Memory B cell (primary cell): ENCODE measurements around the gene SDR42E2.
"Not testable (repeated sequence)": the region's sequence is repeated elsewhere in the genome, so short reads cannot be mapped to it uniquely, and the experiment has no call there.

Experiments
- ATAC-seq: fragments of 150-1000 bp; cut with Tn5 transposase; 2 replicates; pipeline ENCODE4 v1.10.0; 2021; ENCODE audit warnings: low read depth, mild to moderate bottlenecking, moderate library complexity
- DNase-seq, 2 donors: peaks; one replicate each; pipeline ENCODE4 v3.0.0; 2022; ENCODE audit warnings: low spot score in 2 of 2
- H3K27ac Mint-ChIP-seq: one replicate; pipeline ENCODE4 v1.8.0; 2022; ENCODE audit warnings: mild to moderate bottlenecking, moderate library complexity, mixed read lengths
- H3K27me3 Mint-ChIP-seq: one replicate; pipeline ENCODE4 v1.8.0; 2022; ENCODE audit warnings: mixed read lengths
- H3K36me3 Mint-ChIP-seq: one replicate; pipeline ENCODE4 v1.8.0; 2022; ENCODE audit warnings: mild to moderate bottlenecking, mixed read lengths
- H3K4me1 Mint-ChIP-seq: one replicate; pipeline ENCODE4 v1.8.0; 2022; ENCODE audit warnings: mixed read lengths
- H3K4me3 Mint-ChIP-seq: one replicate; pipeline ENCODE4 v1.8.0; 2022; ENCODE audit warnings: mild to moderate bottlenecking, moderate library complexity, mixed read lengths
- H3K9me3 Mint-ChIP-seq: one replicate; pipeline ENCODE4 v1.8.0; 2022; ENCODE audit warnings: mixed read lengths

SDR42E2 gene

DNA sequence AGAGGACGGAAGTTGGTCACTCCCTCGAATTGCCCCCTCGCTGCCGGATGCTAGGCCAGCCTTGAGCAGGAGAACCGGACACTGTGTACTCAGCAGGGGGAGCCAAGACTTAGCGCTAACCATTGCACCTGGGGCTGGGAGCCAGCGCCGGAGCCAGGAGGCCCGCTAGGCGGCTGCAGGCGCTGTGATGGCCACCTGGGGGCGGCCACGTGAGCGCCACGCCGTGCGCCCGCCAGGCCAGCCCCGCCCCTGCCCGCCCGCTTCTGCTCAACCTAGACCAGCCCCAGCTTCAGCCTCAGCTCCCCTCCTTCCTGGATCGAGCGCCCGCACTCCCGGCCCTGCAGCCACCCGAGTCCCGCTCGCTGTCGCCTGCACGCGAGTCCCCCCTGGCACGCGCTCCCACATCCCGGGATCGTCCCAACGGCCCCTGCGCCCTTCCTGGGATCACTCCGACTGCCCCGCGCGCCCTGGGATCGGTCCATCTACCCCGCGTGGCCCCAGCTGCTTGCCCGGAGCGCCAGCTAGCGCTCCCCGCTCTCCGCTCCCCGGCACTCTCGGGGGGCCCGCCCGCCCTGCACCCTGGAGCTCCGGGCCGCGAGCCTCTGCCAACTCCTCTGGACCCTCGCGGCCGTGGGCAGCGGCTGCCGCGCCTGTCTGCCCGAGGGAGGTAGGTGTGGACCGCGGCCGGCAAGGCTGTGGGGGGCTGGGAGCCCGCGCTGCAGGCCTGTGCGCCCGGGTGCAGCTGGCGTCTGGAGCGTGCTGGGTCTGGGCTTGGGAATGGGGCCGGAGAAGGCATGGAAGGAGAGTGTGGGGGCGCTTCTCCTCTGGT lies 43.9 kb downstream of the SDR42E2 start, which contains the start of gene EEF2K:
TSS of gene EEF2K (plus strand) at position 266 of the 829 bp plus-strand sequence. CDS start 19,452 bp downstream, outside the sequence.
- Mint-ChIP-seq H3K4me1 (peaks cover 19% of the 10 kb centered on the region), H3K4me3 (peak within 1 kb of the TSS; percentile 92), H3K27me3 (no peaks in the 10 kb centered on the region), H3K27ac (peak within 1 kb of the TSS; percentile 98), H3K9me3 (no peaks in the 10 kb centered on the region), H3K36me3 (peaks cover 10% of the 10 kb centered on the region)
- DNase-seq (peak; percentile 72), ATAC-seq (peak; percentile 72)

DNA sequence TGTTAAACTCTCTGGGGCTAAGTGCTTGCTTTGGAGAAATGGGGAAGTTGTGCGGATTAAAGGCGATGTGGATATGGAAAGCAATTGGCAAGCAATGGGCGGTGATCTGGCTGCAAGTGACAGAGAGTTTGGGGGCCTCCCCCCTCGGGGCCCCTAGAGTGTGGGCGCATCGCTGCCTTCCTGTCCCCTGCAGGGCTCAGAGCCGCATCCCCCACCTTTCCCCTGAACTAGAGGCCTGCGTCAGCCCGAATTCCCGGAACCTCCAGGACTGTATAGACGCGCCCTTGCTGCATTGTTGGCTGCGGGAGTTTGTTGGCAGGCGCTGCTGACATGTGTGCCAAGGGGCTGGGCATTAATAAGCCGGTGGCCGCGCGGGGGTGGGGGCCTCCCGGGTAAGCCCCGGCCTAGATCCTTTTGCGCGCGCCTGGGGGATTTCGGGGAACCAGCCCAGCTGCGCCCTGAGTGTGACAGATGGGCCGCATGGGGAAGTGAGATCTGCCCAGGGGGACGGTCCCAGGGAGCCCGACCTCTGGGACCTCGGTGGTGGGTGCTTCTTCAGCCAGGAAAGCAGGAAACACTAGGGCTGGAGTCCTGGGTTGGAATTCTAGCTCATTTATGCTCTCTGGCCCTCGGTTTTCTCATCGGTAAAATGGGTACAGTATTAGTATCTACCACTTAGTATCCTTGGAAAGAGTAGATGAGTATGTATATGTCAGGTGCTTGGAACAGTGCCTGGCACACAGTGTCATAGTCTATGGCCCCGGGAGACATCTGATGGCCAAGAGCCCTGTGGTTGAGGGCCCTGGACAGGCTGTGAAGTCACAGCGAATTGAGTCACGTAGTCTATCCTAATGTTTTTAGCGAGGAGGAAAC lies 44.8 kb downstream of the SDR42E2 start:
- Mint-ChIP-seq H3K36me3 (peaks cover 12% of the 10 kb centered on the region), H3K4me1 (peaks cover 19% of the 10 kb centered on the region), H3K27me3 (no peaks in the 10 kb centered on the region), H3K9me3 (no peaks in the 10 kb centered on the region), H3K27ac (peak overlapping the region; percentile 98), H3K4me3 (peak overlapping the region; percentile 92)
- ATAC-seq (peak; percentile 80), DNase-seq (peak; percentile 81 to 91)

DNA sequence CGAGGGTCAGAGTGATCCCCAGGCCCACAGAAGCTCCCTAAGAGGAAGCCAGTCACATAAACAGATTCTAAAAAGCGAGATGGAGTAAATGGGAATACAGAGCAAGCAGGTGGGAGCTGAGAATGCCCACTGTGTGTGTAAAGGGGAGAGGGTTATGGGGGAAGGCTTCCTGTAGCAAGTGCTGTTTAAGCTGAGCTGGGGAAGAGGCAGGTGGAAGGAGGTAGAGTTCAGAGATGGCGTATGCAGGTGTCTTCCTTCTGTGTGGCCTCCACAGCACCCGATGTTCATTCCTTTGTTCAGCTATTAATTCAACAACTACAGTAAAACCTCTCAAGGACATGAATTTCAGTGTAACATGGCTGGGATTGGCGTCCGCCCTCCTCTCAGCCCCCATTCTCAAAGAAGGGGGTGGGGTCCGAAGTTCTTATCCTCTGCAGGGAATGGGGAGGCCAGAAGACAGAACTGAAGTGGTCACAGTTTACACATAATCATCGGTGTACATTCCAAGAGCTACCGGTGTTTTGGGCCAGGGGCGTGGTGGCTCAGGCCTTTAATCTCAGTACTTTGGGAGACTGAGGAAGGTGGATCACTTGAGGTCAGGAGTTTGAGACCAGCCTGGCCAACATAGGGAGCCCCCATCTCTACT lies 45.5 kb downstream of the SDR42E2 start:
- no peaks in the 10 kb centered on the region for H3K27me3 Mint-ChIP-seq
- H3K27ac Mint-ChIP-seq: peak overlapping the region; percentile 98
- H3K4me3 Mint-ChIP-seq: peak overlapping the region; percentile 92
- no peak for DNase-seq
- ATAC-seq: no peak
- peaks cover 19% of the 10 kb centered on the region for H3K4me1 Mint-ChIP-seq
- peaks cover 14% of the 10 kb centered on the region for H3K36me3 Mint-ChIP-seq
- H3K9me3 Mint-ChIP-seq: no peaks in the 10 kb centered on the region

DNA sequence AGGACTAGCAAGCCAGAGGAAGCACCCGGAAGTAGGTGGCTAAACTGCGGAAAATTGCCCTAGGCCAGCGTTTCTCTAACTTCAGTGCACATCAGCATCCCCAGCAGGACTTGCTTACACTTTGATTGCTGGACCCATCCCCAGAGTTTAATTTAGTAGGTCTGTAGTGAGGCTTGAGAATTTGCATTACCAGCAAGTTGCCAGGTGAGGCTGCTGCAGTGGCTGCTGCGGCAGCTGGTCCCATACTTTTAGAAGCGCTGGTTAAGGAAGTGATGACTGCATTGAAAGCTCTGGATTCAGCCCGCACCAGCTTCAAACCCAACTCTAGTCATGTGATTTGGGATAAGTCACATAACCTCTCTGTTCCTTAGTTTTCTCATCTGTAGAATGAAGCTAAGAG lies 48.0 kb downstream of the SDR42E2 start:
- no peaks in the 10 kb centered on the region for H3K9me3 Mint-ChIP-seq
- no peak overlapping the region for H3K4me3 Mint-ChIP-seq
- H3K4me1 Mint-ChIP-seq: peaks cover 30% of the 10 kb centered on the region
- DNase-seq (no peak), ATAC-seq (no peak)
- peak overlapping the region; percentile 45 for H3K27ac Mint-ChIP-seq
- peaks cover 23% of the 10 kb centered on the region for H3K36me3 Mint-ChIP-seq
- no peaks in the 10 kb centered on the region for H3K27me3 Mint-ChIP-seq

DNA sequence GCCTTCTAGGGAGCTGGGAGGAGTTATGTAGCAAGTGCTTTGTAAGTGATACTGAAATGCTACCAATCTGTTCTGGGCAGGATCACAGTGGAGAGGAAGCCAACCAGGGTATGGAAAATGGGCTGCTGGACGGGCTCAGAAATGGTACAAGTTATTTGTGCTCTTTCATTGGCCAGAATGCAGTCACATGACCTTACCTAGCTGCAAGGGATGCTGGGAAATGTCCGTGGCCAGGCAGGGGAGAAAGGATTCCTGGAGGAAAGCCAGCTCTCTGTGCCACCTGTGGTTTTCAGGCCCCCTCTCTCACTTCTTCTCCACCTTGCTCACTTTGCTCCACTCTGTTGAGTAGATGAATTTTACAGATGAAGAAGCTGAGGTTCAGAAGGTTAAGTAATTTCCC lies 48.5 kb downstream of the SDR42E2 start:
- H3K27ac Mint-ChIP-seq: peak overlapping the region; percentile 45
- no peaks in the 10 kb centered on the region for H3K27me3 Mint-ChIP-seq
- ATAC-seq (no peak), DNase-seq (no peak)
- no peak overlapping the region for H3K4me3 Mint-ChIP-seq
- peaks cover 23% of the 10 kb centered on the region for H3K36me3 Mint-ChIP-seq
- H3K9me3 Mint-ChIP-seq: no peaks in the 10 kb centered on the region
- H3K4me1 Mint-ChIP-seq: peaks cover 34% of the 10 kb centered on the region

DNA sequence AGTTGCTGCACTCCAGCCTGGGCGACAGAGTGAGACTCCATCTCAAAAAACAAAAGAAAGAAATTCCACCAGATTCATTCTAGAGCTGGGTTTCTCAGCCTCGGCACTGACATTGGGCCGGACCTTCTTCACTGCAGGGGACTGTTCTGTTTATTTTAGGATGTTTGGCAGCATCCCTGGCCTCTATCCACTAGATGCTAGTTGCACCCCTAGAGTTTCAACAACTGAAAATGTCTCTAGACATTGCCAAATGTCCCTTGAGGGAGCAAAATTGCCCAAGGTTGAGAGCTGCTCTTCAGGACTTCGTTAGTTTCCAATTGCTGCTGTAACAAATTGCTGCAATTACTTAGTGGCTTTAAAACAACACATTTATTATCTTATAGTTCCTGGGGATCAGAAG lies 50.9 kb downstream of the SDR42E2 start:
- Mint-ChIP-seq H3K4me1 (peaks cover 36% of the 10 kb centered on the region), H3K4me3 (no peak overlapping the region), H3K36me3 (peaks cover 22% of the 10 kb centered on the region), H3K27ac (no peak overlapping the region), H3K9me3 (no peaks in the 10 kb centered on the region), H3K27me3 (no peaks in the 10 kb centered on the region)
- ATAC-seq (no peak), DNase-seq (no peak)

DNA sequence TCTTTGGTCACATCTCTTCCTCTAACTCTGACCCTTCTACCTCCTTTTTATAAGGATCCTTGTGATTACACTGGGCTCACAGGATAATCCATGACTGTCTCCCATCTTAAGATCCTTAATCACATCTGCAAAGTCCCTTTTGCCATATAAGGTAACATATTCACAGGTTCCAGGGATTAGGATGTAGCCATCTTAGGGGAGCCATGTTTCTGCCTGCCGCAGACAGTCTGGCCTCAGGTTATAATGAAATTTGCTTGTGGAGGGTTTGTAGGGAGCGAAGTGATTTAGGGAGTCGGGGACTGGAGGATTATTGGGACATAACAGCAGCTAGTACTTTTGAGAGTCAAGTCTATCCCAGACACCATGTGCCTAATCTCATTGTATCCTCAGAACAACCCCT lies 51.5 kb downstream of the SDR42E2 start:
- Mint-ChIP-seq H3K4me3 (no peak overlapping the region), H3K36me3 (peaks cover 22% of the 10 kb centered on the region), H3K27ac (no peak overlapping the region), H3K27me3 (no peaks in the 10 kb centered on the region), H3K9me3 (no peaks in the 10 kb centered on the region), H3K4me1 (peaks cover 40% of the 10 kb centered on the region)
- no peak for DNase-seq
- no peak for ATAC-seq

DNA sequence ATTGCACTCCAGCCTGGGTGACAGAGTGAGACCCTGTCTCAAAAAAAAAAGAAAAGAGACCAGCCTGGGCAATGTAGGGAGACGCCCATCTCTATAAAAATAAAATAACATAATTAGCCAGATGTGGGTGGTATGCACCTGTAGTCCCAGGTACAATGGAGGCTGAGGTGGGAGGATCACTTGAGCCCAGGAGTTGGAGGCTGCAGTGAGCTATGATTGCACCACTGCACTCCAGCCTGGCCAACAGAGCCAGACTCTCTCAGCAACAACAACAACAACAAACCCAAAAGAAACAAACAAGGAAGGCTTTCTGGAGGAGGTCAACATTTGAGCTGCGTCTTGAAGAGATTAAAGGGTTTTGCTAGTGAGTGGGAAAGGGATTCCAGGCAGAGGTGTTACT lies 52.1 kb downstream of the SDR42E2 start:
- no peaks in the 10 kb centered on the region for H3K9me3 Mint-ChIP-seq
- ATAC-seq: no peak
- H3K27ac Mint-ChIP-seq: peak overlapping the region; percentile 47
- peaks cover 22% of the 10 kb centered on the region for H3K36me3 Mint-ChIP-seq
- H3K4me3 Mint-ChIP-seq: no peak overlapping the region
- H3K27me3 Mint-ChIP-seq: no peaks in the 10 kb centered on the region
- no peak for DNase-seq
- H3K4me1 Mint-ChIP-seq: peaks cover 40% of the 10 kb centered on the region

DNA sequence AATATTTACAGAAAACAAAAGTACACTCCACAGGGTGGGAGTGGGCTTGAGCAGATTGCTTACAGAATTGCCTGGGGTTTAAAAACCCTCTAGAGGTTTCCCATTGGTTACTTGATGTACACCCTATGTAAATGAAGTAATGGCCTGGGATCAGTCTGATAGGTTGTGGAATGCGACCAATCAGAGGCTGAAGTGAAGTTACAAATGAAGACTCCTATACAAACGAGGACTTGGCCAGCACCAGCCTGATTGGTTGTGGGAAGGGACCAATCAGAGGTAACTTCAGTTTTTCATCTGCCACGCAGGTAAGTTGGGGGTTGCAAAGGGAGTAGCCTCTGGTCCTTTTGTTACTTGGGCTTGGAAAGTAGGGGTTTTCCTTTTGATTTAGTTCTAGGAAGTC lies 52.6 kb downstream of the SDR42E2 start:
- Mint-ChIP-seq H3K27ac (peak overlapping the region; percentile 47), H3K4me3 (no peak overlapping the region), H3K4me1 (peaks cover 40% of the 10 kb centered on the region), H3K9me3 (no peaks in the 10 kb centered on the region), H3K36me3 (peaks cover 22% of the 10 kb centered on the region), H3K27me3 (no peaks in the 10 kb centered on the region)
- no peak for ATAC-seq
- DNase-seq: no peak

DNA sequence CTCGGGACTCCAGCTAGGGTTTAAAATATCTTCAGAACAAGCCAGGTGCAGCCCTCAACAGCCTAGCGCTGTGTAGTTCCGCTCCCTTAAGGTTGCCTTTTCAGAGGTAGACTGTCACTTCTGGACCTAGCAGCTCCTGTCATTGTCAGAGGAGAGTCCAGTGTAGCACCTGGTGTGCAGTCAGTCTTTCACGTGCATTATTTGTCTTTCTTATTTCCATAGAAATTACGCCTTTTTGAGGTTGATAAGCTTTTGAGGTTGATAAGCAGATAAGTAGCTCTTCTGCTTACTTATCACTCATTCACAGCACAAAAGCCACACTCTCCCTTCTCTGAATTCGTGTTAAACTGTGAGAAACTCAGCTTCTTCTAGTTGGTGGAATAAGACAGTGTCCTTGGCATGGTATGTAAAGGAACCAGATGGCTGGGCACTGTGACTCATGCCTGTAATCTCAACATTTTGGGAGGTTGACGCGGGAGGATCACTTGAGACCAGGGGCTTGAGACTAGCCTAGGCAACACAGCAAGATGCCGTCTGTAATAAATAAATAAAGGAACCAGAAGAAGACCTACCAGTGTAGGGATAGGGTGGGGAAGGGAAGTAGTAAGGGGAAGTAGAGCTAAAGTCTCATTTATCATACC lies 54.0 kb downstream of the SDR42E2 start:
- no peaks in the 10 kb centered on the region for H3K9me3 Mint-ChIP-seq
- no peak overlapping the region for H3K4me3 Mint-ChIP-seq
- peak overlapping the region; percentile 77 for H3K27ac Mint-ChIP-seq
- peaks cover 35% of the 10 kb centered on the region for H3K4me1 Mint-ChIP-seq
- DNase-seq: no peak
- H3K36me3 Mint-ChIP-seq: peaks cover 14% of the 10 kb centered on the region
- H3K27me3 Mint-ChIP-seq: no peaks in the 10 kb centered on the region
- no peak for ATAC-seq

DNA sequence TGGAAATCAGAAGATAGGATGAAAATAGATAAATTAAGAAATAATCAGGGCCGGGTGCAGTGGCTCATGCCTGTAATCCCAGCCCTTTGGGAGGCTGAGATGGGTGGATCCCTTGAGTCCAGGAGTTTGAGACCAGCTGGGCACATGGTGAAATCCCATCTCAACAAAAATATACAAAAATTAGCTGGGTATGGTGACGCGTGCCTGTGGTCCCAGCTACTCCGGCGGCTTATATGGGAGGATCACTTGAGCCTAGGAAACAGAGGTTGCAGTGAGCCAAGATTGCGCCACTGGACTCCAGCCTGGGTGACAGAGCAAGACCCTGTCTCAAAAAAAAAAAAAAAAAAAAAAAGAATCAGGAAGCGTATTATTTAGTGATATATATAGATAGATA lies 54.5 kb downstream of the SDR42E2 start:
- H3K4me1 Mint-ChIP-seq: peaks cover 35% of the 10 kb centered on the region

DNA sequence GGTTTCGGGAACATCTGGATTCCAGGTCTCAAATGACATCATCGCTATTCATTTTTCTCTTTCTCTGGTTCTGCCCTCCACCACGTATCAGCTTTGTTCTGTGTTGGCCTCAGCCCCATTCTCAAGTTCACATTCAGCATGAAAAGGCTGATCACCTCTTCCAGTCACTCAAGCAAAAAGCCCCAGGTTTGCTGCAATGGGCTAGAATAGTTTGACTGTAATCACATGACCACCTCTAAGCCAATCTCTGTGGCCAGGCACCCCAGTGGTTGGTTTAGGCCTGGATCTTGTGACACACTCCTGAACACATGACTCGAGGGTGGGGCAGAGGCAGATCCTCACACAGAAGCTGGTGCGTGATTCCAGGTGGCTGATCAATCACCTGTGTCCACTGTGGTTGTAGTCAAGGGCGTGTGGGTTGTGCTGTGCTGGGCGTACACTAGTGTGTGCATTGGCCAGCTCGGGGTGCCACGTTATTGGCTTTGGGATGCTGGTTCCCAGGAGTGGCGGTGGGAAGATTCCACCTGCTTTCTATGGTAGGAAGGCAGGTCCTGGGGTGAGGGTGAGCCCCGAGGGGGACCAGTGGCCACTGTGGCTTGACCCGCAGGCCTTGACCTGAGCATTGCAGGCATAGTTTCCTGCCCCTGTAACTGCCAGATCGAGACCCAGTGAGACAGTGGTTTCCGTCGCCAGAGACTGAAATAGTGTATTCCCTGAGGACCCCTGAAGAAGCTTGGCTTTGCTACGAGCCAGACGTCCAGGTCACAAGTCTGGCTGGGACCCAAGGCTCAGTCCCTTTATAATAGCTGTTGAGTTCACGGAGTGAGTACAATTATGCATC lies 55.8 kb downstream of the SDR42E2 start:
- Mint-ChIP-seq H3K27ac (peak overlapping the region; percentile 96), H3K4me1 (peaks cover 38% of the 10 kb centered on the region), H3K9me3 (no peaks in the 10 kb centered on the region), H3K36me3 (peaks cover 11% of the 10 kb centered on the region), H3K27me3 (no peaks in the 10 kb centered on the region), H3K4me3 (peak overlapping the region; percentile 72)
- ATAC-seq (peak; percentile 92), DNase-seq (peak; percentile 52 to 71)

More for the DNA sequence above, 54.5 kb downstream of the SDR42E2 start:
- not testable (repeated sequence) for H3K4me3 Mint-ChIP-seq, DNase-seq, H3K27me3 Mint-ChIP-seq, ATAC-seq, H3K9me3 Mint-ChIP-seq
- peaks cover 12% of the 10 kb centered on the region for H3K36me3 Mint-ChIP-seq
- H3K27ac Mint-ChIP-seq: peak overlapping the region; percentile 77
